Transverse colon (tissue), 3 donors: ENCODE measurements around the gene MON2.

Experiments used
- EP300 ChIP-seq: sonication (generic); formaldehyde crosslinking; IDR thresholded peaks from one replicate; pipeline ENCODE4 v1.6.1; 2017; ENCODE audit warnings: antibody characterized with exemption, low read depth
- POLR2A ChIP-seq: fragments of 450-650 bp; IDR thresholded peaks from one replicate; pipeline ENCODE4 v1.6.1; 2016; ENCODE audit warnings: antibody characterized with exemption, mild to moderate bottlenecking, moderate library complexity
- TF ChIP-seq, protein P1 (sequence below), 5 experiments: fragments of 200-600 bp in 3 of 5; fragments of 450-650 bp in 2 of 5; sonication (generic) in 3 of 5; IDR thresholded peaks; 1 replicate in 2 of 5; 2 replicates in 3 of 5; pipeline ENCODE4 v1.5.1; 2016 to 2017; ENCODE audit warnings: antibody characterized with exemption in 5 of 5, inconsistent platforms in 3 of 5, mild to moderate bottlenecking in 2 of 5, moderate library complexity in 1 of 5

DNA sequence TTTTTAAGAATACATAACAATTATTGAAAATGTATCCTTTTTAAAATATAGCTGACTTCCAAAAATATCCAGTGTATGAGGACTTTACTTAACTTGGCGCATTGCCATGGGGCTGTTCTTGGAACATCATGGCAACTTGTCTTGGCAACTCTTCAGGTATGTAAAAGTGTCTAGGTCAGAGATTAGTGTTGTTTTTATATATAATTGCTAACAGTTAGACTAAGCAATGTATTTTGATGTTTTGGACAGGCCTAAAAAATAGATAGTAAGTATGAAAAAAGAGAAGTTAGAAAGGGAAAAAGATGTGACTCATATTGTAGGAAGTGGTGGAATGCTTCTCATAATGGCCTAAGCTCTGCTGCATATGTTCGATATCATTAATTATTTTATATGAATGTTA lies 70.9 kb downstream of the MON2 start:
- TF ChIP-seq POLR2A: no peak
- TF ChIP-seq, protein P1, sequence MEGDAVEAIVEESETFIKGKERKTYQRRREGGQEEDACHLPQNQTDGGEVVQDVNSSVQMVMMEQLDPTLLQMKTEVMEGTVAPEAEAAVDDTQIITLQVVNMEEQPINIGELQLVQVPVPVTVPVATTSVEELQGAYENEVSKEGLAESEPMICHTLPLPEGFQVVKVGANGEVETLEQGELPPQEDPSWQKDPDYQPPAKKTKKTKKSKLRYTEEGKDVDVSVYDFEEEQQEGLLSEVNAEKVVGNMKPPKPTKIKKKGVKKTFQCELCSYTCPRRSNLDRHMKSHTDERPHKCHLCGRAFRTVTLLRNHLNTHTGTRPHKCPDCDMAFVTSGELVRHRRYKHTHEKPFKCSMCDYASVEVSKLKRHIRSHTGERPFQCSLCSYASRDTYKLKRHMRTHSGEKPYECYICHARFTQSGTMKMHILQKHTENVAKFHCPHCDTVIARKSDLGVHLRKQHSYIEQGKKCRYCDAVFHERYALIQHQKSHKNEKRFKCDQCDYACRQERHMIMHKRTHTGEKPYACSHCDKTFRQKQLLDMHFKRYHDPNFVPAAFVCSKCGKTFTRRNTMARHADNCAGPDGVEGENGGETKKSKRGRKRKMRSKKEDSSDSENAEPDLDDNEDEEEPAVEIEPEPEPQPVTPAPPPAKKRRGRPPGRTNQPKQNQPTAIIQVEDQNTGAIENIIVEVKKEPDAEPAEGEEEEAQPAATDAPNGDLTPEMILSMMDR (IDR thresholded peaks at IDR 0.05): no peak
- TF ChIP-seq EP300: no peak
